Smooth muscle cell (in vitro differentiated cells): Measurements from ENCODE around the gene CYSTM1. TPM values are rescaled to one million over a fixed set of nuclear protein-coding genes. Genes with fewer than 3 reads are reported as not detected.

ENCODE experiments used
- DNase-seq: peaks from one replicate; lab custom pipeline; 2025; ENCODE audit not compliant: unreplicated experiment; lab: John Stamatoyannopoulos, UW
- H2AFZ ChIP-seq: fragments of 200-600 bp; sonication (generic); 2 replicates; pipeline ENCODE4 v1.6.0; 2016; ENCODE audit warnings: antibody characterized with exemption, low read depth, mild to moderate bottlenecking
- H3F3A ChIP-seq: fragments of 200-600 bp; sonication (generic); 2 replicates; pipeline ENCODE4 v1.6.0; 2017; ENCODE audit warnings: antibody characterized with exemption, low read depth
- H3K27ac ChIP-seq: fragments of 200-600 bp; sonication (generic); 2 replicates; pipeline ENCODE4 v1.5.1; 2016; ENCODE audit warnings: low read depth, mild to moderate bottlenecking
- H3K27me3 ChIP-seq: fragments of 200-600 bp; sonication (generic); 2 replicates; pipeline ENCODE4 v1.6.1; 2016; ENCODE audit warnings: low read depth, mild to moderate bottlenecking
- H3K36me3 ChIP-seq: fragments of 200-600 bp; sonication (generic); 2 replicates; pipeline ENCODE4 v1.5.1; 2016; ENCODE audit warnings: low read depth
- H3K4me1 ChIP-seq: fragments of 200-600 bp; sonication (generic); 2 replicates; pipeline ENCODE4 v1.5.1; 2016; ENCODE audit warnings: low read depth
- H3K4me2 ChIP-seq: fragments of 200-600 bp; sonication (generic); 2 replicates; pipeline ENCODE4 v1.6.0; 2016; ENCODE audit warnings: mild to moderate bottlenecking
- H3K4me3 ChIP-seq: fragments of 200-600 bp; sonication (generic); 2 replicates; pipeline ENCODE4 v1.5.1; 2016; ENCODE audit warnings: mild to moderate bottlenecking
- H3K79me2 ChIP-seq: fragments of 200-600 bp; sonication (generic); 2 replicates; pipeline ENCODE4 v1.6.0; 2016; ENCODE audit warnings: low read depth, mild to moderate bottlenecking
- H3K9ac ChIP-seq: fragments of 200-600 bp; sonication (generic); 2 replicates; pipeline ENCODE4 v1.6.0; 2016; ENCODE audit warnings: low read depth
- H3K9me3 ChIP-seq: fragments of 200-600 bp; sonication (generic); replicated peaks from 2 replicates; pipeline ENCODE4 v1.5.1; 2016; ENCODE audit warnings: low read depth
- H4K20me1 ChIP-seq: fragments of 200-600 bp; sonication (generic); 2 replicates; pipeline ENCODE4 v1.6.0; 2016; ENCODE audit warnings: low read depth
- WGBS: methylation state at CpG from one replicate; pipeline ENCODE4 v1.1.7; 2016; ENCODE audit warnings: low lambda C conversion rate; 5-methylcytosine and 5-hydroxymethylcytosine counted together
- polyA plus RNA-seq: library from polyadenylated mRNA; unstranded; fragments of >200 nt; fragmentation: Nextera tagmentation; extraction: Ambion mirVana; gene quantifications from 2 replicates; pipeline ENCODE4 v1.2.1, GENCODE V29; 2016
- total RNA-seq: library from RNA; depleted of rRNA; stranded (reverse); fragments of >200 nt; gene quantifications from 2 replicates; pipeline ENCODE4 v1.2.3, GENCODE V29; 2014
- TF ChIP-seq, protein P1 (sequence below): fragments of 200-600 bp; sonication (generic); IDR thresholded peaks from 2 replicates; pipeline ENCODE4 v1.5.1; 2017; ENCODE audit warnings: borderline replicate concordance, mild to moderate bottlenecking, antibody characterized with exemption; ENCODE audit not compliant: insufficient read depth, poor library complexity, severe bottlenecking

The CYSTM1 gene
- total and polyA plus RNA-seq, 2 experiments from 2014 or later, result 23.5 to 45.6 TPM

- Histone ChIP-seq H3K79me2 (no peaks in the 10 kb centered on the region), H3K27me3 (no peaks in the 10 kb centered on the region), H3K9ac (no peak overlapping the region), H2AFZ (no peak overlapping the region), H3K4me2 (no peak overlapping the region), H3F3A (no peaks in the 10 kb centered on the region), H3K4me3 (no peak overlapping the region), H4K20me1 (no peaks in the 10 kb centered on the region), H3K36me3 (no peaks in the 10 kb centered on the region), H3K4me1 (peaks cover 15% of the 10 kb centered on the region), H3K9me3 (no peaks in the 10 kb centered on the region), H3K27ac (no peak overlapping the region)
- no peak for DNase-seq
- WGBS, result 91% methylated on average over 2 of the region's 2 CpGs
- TF ChIP-seq, protein P1, sequence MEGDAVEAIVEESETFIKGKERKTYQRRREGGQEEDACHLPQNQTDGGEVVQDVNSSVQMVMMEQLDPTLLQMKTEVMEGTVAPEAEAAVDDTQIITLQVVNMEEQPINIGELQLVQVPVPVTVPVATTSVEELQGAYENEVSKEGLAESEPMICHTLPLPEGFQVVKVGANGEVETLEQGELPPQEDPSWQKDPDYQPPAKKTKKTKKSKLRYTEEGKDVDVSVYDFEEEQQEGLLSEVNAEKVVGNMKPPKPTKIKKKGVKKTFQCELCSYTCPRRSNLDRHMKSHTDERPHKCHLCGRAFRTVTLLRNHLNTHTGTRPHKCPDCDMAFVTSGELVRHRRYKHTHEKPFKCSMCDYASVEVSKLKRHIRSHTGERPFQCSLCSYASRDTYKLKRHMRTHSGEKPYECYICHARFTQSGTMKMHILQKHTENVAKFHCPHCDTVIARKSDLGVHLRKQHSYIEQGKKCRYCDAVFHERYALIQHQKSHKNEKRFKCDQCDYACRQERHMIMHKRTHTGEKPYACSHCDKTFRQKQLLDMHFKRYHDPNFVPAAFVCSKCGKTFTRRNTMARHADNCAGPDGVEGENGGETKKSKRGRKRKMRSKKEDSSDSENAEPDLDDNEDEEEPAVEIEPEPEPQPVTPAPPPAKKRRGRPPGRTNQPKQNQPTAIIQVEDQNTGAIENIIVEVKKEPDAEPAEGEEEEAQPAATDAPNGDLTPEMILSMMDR, result no peak
Measured at GRCh38 chr5:140182075-140182711, 7.2 kb downstream of the CYSTM1 start.

- Histone ChIP-seq H2AFZ (no peak overlapping the region), H3K4me2 (no peak overlapping the region), H3K9me3 (no peaks in the 10 kb centered on the region), H3K9ac (no peak overlapping the region), H3K4me3 (no peak overlapping the region), H3K27me3 (no peaks in the 10 kb centered on the region), H4K20me1 (no peaks in the 10 kb centered on the region), H3K36me3 (no peaks in the 10 kb centered on the region), H3K79me2 (no peaks in the 10 kb centered on the region), H3K27ac (no peak overlapping the region), H3F3A (no peaks in the 10 kb centered on the region), H3K4me1 (peaks cover 15% of the 10 kb centered on the region)
- DNase-seq, result no peak
- WGBS, result 56% methylated on average over 5 of the region's 5 CpGs
- TF ChIP-seq, protein P1, result no peak
Measured at GRCh38 chr5:140182803-140183367, 7.9 kb downstream of the CYSTM1 start.

GRCh38 chr5:140185409-140185808 lies 10.4 kb downstream of the CYSTM1 start:
- 76% methylated on average over 2 of the region's 2 CpGs for WGBS
- Histone ChIP-seq H3F3A (no peaks in the 10 kb centered on the region), H3K4me2 (no peak overlapping the region), H3K27ac (no peak overlapping the region), H4K20me1 (no peaks in the 10 kb centered on the region), H3K27me3 (no peaks in the 10 kb centered on the region), H3K9me3 (no peaks in the 10 kb centered on the region), H3K36me3 (no peaks in the 10 kb centered on the region), H3K4me1 (peaks cover 22% of the 10 kb centered on the region), H3K9ac (no peak overlapping the region), H2AFZ (no peak overlapping the region), H3K4me3 (no peak overlapping the region), H3K79me2 (no peaks in the 10 kb centered on the region)
- DNase-seq, result no peak
- TF ChIP-seq, protein P1, result no peak

- no peaks in the 10 kb centered on the region for H3K79me2 ChIP-seq
- no peak overlapping the region for H2AFZ ChIP-seq
- no peak overlapping the region for H3K4me3 ChIP-seq
- no peaks in the 10 kb centered on the region for H4K20me1 ChIP-seq
- H3K27ac ChIP-seq, result no peak overlapping the region
- DNase-seq, result no peak
- H3K9me3 ChIP-seq, result no peaks in the 10 kb centered on the region
- H3K4me1 ChIP-seq, result peaks cover 31% of the 10 kb centered on the region
- H3K27me3 ChIP-seq, result no peaks in the 10 kb centered on the region
- WGBS, result 91% methylated on average over 5 of the region's 5 CpGs
- TF ChIP-seq, protein P1, result no peak
- H3F3A ChIP-seq, result no peaks in the 10 kb centered on the region
- H3K36me3 ChIP-seq, result no peaks in the 10 kb centered on the region
- no peak overlapping the region for H3K9ac ChIP-seq
- no peak overlapping the region for H3K4me2 ChIP-seq
Measured at GRCh38 chr5:140186267-140186671, 11.3 kb downstream of the CYSTM1 start.
